GM12878 (cell line): Measurements from ENCODE around the gene TRAF3IP1. TPM values are rescaled to one million over a fixed set of nuclear protein-coding genes. Genes with fewer than 3 reads are reported as not detected.

Experiments used
- ATAC-seq: fragments of 200-7000 bp; cut with Tn5 transposase; 3 replicates; pipeline ENCODE4 v1.9.1; 2020; ENCODE audit warnings: mild to moderate bottlenecking, moderate library complexity
- BruUV-seq: library from RNA; stranded (reverse); fragments of 400-500 nt; replicated peaks from 2 replicates; lab custom pipeline; 2021; lab: Mats Ljungman, UMichigan
- CTCF ChIA-PET: fragments of 300-600 bp; sonication (Branson Sonifier 250); formaldehyde crosslinking; extraction: SDS; loops from one replicate; lab custom pipeline; 2021; ENCODE audit warnings: inconsistent platforms; lab: Yijun Ruan, JAX
- POLR2A ChIA-PET: fragments of 350-600 bp; formaldehyde crosslinking; extraction: SDS; loops from one replicate; lab custom pipeline; 2021; ENCODE audit warnings: inconsistent platforms; lab: Charles Lee
- RAD21 ChIA-PET: fragments of 300-600 bp; sonication (Branson Sonifier 250); formaldehyde crosslinking; loops from one replicate; lab custom pipeline; 2023; ENCODE audit warnings: antibody characterized with exemption; ENCODE audit not compliant: unreplicated experiment; lab: Charles Lee
- SMC1A ChIA-PET: fragments of 300-600 bp; sonication (Branson Sonifier 250); formaldehyde crosslinking; loops from one replicate; lab custom pipeline; 2023; ENCODE audit not compliant: unreplicated experiment, uncharacterized antibody; lab: Charles Lee
- DNase-seq: peaks from one replicate; pipeline ENCODE4 v3.0.0-alpha.2; 2011; ENCODE audit warnings: low read depth, low spot score
- FAIRE-seq: peaks from 3 replicates; lab custom pipeline; 2011; peaks lifted over from hg19 to GRCh38; lab: Jason Lieb, UNC
- H2AFZ ChIP-seq: 2 replicates; pipeline ENCODE4 v1.6.0; 2011; ENCODE audit warnings: low read depth, low read length, control low read depth; ENCODE audit not compliant: control insufficient read depth
- H3K27ac ChIP-seq: 2 replicates; pipeline ENCODE4 v1.5.1; 2011; ENCODE audit warnings: control low read depth; ENCODE audit not compliant: control insufficient read depth, insufficient read depth
- H3K27me3 ChIP-seq, 2 experiments: replicated peaks in 1 of 2; 2 replicates each; pipeline versions ENCODE4 v1.6.0 to v1.6.1; 2011; ENCODE audit warnings: low read length in 1 of 2; ENCODE audit not compliant: control insufficient read depth in 2 of 2, insufficient read depth in 2 of 2
- H3K36me3 ChIP-seq, 2 experiments: 2 replicates each; pipeline ENCODE4 v1.5.1; 2011; ENCODE audit warnings: low read length in 1 of 2; ENCODE audit not compliant: control insufficient read depth in 2 of 2, insufficient read depth in 2 of 2
- H3K4me1 ChIP-seq: 2 replicates; pipeline ENCODE4 v1.6.1; 2011; ENCODE audit warnings: mild to moderate bottlenecking, low read length, moderate library complexity, mixed read lengths; ENCODE audit not compliant: control insufficient read depth, insufficient read depth
- H3K4me2 ChIP-seq: 2 replicates; pipeline ENCODE4 v1.6.0; 2011; ENCODE audit warnings: control low read depth; ENCODE audit not compliant: control insufficient read depth, insufficient read depth
- H3K4me3 ChIP-seq: fragments of 200-600 bp; sonication (generic); 2 replicates; pipeline ENCODE4 v1.5.1; 2016
- H3K79me2 ChIP-seq: 2 replicates; pipeline ENCODE4 v1.6.0; 2011; ENCODE audit warnings: low read length; ENCODE audit not compliant: control insufficient read depth, insufficient read depth
- H3K9ac ChIP-seq: 2 replicates; pipeline ENCODE4 v1.8.0; 2011; ENCODE audit warnings: low read length, control low read depth, mixed read lengths; ENCODE audit not compliant: control insufficient read depth, insufficient read depth
- H3K9me3 ChIP-seq: replicated peaks from 3 replicates; pipeline ENCODE4 v1.5.1; 2011; ENCODE audit warnings: mild to moderate bottlenecking, low read length; ENCODE audit not compliant: control insufficient read depth, insufficient read depth
- H4K20me1 ChIP-seq: 2 replicates; pipeline ENCODE4 v1.6.0; 2011; ENCODE audit not compliant: control insufficient read depth, insufficient read depth
- CREM ChIP-seq: IDR thresholded peaks from 2 replicates; pipeline ENCODE4 v1.6.1; 2014; ENCODE audit warnings: antibody characterized with exemption, low read depth
- GATAD2B ChIP-seq: fragments of 450-650 bp; conservative IDR thresholded peaks from 2 replicates; pipeline ENCODE4 v1.6.1; 2017; ENCODE audit warnings: low read depth, mild to moderate bottlenecking, moderate library complexity
- MXI1 ChIP-seq: fragments of 150-350 bp; IDR thresholded peaks from 2 replicates; pipeline ENCODE4 v1.6.1; 2011; ENCODE audit warnings: low read depth, mild to moderate bottlenecking, inconsistent platforms, low read length, improper control_type of control experiment
- RB1 ChIP-seq: fragments of 450-650 bp; formaldehyde crosslinking; IDR thresholded peaks from 2 replicates; pipeline ENCODE4 v1.6.1; 2017; ENCODE audit warnings: mild to moderate bottlenecking, borderline replicate concordance
- RUNX3 ChIP-seq: IDR thresholded peaks from 2 replicates; pipeline ENCODE4 v1.6.1; 2012; ENCODE audit warnings: low read length, inconsistent platforms
- SMARCA5 ChIP-seq: fragments of 450-650 bp; IDR thresholded peaks from 2 replicates; pipeline ENCODE4 v1.6.1; 2017; ENCODE audit warnings: mild to moderate bottlenecking
- SREBF1 ChIP-seq: IDR thresholded peaks from 2 replicates; pipeline ENCODE4 v1.6.1; 2012; ENCODE audit warnings: mild to moderate bottlenecking, low read length
- WRNIP1 ChIP-seq: IDR thresholded peaks from 2 replicates; pipeline ENCODE4 v1.6.1; 2011; ENCODE audit warnings: low read depth, low read length, improper control_type of control experiment, borderline replicate concordance
- ZBTB4 ChIP-seq: fragments of 450-650 bp; formaldehyde crosslinking; IDR thresholded peaks from 2 replicates; pipeline ENCODE4 v1.4.0; 2022; ENCODE audit warnings: mild to moderate bottlenecking, moderate library complexity
- WGBS: methylation state at CpG from one replicate; pipeline ENCODE4 v1.1.6; 2016; ENCODE audit warnings: low lambda C conversion rate; ENCODE audit not compliant: insufficient replicate concordance, insufficient coverage; ENCODE audit errors: missing lambda C conversion rate; 5-methylcytosine and 5-hydroxymethylcytosine counted together
- in situ Hi-C: fragments of 300-500 bp; cut with MboI; formaldehyde crosslinking; loops from 9 replicates; pipeline ENCODE4 v1.14.3; 2018; ENCODE audit warnings: mixed read lengths
- intact Hi-C: fragments of 100-400 bp; cut with micrococcal nuclease; formaldehyde crosslinking; loops from one replicate; pipeline ENCODE4 v1.14.2; 2022; ENCODE audit not compliant: unreplicated experiment
- polyA plus RNA-seq, 11 experiments: library from polyadenylated mRNA; depleted of rRNA in 4 of 11; unstranded in 6 of 11; stranded (reverse) in 5 of 11; fragments of >200 nt; fragmentation: Nextera tagmentation in 4 of 11; fragmentation: Illumina TruSeq in 1 of 11; extraction: Ambion mirVana in 4 of 11; extraction: Trizol in 1 of 11; gene quantifications; 1 replicate in 1 of 11; 2 replicates in 10 of 11; pipeline versions ENCODE4 v1.2.1 to v1.2.3, GENCODE V29; 2011 to 2016; ENCODE audit warnings: inconsistent platforms in 2 of 11, missing spikeins in 2 of 11, low read depth in 1 of 11
- total RNA-seq, 4 experiments: library from RNA; depleted of rRNA in 3 of 4; stranded (reverse); fragments of >200 nt in 3 of 4; fragmentation: Illumina TruSeq in 1 of 4; extraction: Trizol in 1 of 4; gene quantifications; 2 replicates each; pipeline versions ENCODE4 v1.2.1 to v1.2.3, GENCODE V29; 2013 to 2021
- TF ChIP-seq, protein P1 (sequence below): fragments of 450-650 bp; IDR thresholded peaks from 2 replicates; pipeline ENCODE4 v1.6.1; 2018; ENCODE audit warnings: mild to moderate bottlenecking, low read depth, moderate library complexity; ENCODE audit not compliant: partially characterized antibody
- TF ChIP-seq, protein P2 (sequence below): IDR thresholded peaks from 2 replicates; pipeline ENCODE4 v1.6.1; 2012; ENCODE audit warnings: mild to moderate bottlenecking, low read depth, low read length

TRAF3IP1 gene
- total and polyA plus RNA-seq, 10 of the 15 experiments (the other 5 are each of a cell fraction or from before 2014, with no cell fraction given) = 1.6 to 7.5 (median 3.6) TPM

DNA sequence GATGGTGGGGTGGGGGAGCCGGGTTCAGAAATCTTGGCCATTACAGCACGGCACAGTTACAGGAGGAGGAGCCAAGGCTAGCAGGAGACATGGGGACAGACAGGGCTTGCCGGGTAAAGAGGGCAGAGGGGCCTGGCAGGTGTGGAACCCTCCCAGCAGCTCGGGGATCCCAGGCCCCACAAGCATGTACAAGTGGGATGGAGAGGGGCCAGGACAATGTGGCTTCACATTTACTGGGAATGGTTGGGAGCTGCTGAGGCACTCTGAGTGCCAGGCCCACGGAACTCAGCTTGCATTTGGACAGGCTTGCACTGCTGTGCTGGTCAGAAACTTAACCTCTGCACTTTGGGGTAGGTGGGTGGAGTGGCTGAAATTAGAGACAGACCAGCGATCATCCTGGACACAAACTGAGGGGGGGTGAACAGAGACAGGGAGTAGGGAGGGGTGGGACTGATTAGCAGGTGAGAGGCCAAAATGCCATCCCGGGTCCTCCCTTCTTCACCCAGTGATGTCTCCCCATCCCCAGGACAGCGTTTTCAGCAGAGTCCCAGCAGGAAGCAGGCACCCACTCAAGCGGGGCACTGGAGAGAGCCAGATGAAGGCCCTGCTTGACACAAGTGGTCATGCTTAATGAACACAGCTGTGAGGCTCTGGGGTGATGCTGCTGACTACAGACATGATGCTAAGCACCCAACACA, 41.5 kb upstream of the TRAF3IP1 start:
- Histone ChIP-seq H3K36me3 (peaks cover 15 to 19% of the 10 kb centered on the region in 2 experiments), H3K4me2 (no peak overlapping the region), H3K4me3 (no peak overlapping the region), H3K9ac (no peak overlapping the region), H3K79me2 (peaks cover 10% of the 10 kb centered on the region), H4K20me1 (no peaks in the 10 kb centered on the region), H3K27ac (no peak overlapping the region), H3K4me1 (no peaks in the 10 kb centered on the region), H3K9me3 (no peaks in the 10 kb centered on the region), H2AFZ (no peak overlapping the region), H3K27me3 (no peaks in the 10 kb centered on the region)
- FAIRE-seq = no peak
- ChIA-PET CTCF (interaction anchor here (2.0 kb wide), 1 partner anchor 9 kb away, joined by 4 read pairs; no protein-coding TSS in a partner anchor), RAD21 (no interaction called here), SMC1A (no interaction called here), POLR2A (no interaction called here)
- ATAC-seq = no peak; the same call in 2 of the 3 replicates
- intact Hi-C loops (no loop called here), in situ Hi-C loops (no loop called here)
- no peak for DNase-seq
- BruUV-seq = no TSS peak
- 76% methylated on average over 9 of the region's 9 CpGs for WGBS
- no peak for TF ChIP-seq CREM
- TF ChIP-seq RUNX3 = no peak
- no peak for TF ChIP-seq RB1
- no peak for TF ChIP-seq GATAD2B
- no peak for TF ChIP-seq SREBF1
- TF ChIP-seq, protein P1, sequence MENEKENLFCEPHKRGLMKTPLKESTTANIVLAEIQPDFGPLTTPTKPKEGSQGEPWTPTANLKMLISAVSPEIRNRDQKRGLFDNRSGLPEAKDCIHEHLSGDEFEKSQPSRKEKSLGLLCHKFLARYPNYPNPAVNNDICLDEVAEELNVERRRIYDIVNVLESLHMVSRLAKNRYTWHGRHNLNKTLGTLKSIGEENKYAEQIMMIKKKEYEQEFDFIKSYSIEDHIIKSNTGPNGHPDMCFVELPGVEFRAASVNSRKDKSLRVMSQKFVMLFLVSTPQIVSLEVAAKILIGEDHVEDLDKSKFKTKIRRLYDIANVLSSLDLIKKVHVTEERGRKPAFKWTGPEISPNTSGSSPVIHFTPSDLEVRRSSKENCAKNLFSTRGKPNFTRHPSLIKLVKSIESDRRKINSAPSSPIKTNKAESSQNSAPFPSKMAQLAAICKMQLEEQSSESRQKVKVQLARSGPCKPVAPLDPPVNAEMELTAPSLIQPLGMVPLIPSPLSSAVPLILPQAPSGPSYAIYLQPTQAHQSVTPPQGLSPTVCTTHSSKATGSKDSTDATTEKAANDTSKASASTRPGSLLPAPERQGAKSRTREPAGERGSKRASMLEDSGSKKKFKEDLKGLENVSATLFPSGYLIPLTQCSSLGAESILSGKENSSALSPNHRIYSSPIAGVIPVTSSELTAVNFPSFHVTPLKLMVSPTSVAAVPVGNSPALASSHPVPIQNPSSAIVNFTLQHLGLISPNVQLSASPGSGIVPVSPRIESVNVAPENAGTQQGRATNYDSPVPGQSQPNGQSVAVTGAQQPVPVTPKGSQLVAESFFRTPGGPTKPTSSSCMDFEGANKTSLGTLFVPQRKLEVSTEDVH = no peak
- TF ChIP-seq WRNIP1 = no peak
- no peak for TF ChIP-seq ZBTB4
- TF ChIP-seq MXI1 = no peak
- TF ChIP-seq, protein P2, sequence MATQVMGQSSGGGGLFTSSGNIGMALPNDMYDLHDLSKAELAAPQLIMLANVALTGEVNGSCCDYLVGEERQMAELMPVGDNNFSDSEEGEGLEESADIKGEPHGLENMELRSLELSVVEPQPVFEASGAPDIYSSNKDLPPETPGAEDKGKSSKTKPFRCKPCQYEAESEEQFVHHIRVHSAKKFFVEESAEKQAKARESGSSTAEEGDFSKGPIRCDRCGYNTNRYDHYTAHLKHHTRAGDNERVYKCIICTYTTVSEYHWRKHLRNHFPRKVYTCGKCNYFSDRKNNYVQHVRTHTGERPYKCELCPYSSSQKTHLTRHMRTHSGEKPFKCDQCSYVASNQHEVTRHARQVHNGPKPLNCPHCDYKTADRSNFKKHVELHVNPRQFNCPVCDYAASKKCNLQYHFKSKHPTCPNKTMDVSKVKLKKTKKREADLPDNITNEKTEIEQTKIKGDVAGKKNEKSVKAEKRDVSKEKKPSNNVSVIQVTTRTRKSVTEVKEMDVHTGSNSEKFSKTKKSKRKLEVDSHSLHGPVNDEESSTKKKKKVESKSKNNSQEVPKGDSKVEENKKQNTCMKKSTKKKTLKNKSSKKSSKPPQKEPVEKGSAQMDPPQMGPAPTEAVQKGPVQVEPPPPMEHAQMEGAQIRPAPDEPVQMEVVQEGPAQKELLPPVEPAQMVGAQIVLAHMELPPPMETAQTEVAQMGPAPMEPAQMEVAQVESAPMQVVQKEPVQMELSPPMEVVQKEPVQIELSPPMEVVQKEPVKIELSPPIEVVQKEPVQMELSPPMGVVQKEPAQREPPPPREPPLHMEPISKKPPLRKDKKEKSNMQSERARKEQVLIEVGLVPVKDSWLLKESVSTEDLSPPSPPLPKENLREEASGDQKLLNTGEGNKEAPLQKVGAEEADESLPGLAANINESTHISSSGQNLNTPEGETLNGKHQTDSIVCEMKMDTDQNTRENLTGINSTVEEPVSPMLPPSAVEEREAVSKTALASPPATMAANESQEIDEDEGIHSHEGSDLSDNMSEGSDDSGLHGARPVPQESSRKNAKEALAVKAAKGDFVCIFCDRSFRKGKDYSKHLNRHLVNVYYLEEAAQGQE = no peak
- no peak for TF ChIP-seq SMARCA5
